ENCODE measurements around the gene GASK1A.

GASK1A gene

GRCh38 chr3:43093974-43094373 lies 114.9 kb downstream of the GASK1A start:
- DNase-seq: no peak

- no peak for DNase-seq
Measured at GRCh38 chr3:43094381-43094780, 115.3 kb downstream of the GASK1A start.

- no peak for DNase-seq
Measured at GRCh38 chr3:43094851-43095250, 115.7 kb downstream of the GASK1A start.

GRCh38 chr3:43095370-43095769 lies 116.3 kb downstream of the GASK1A start:
- no peak for DNase-seq

- no peak for DNase-seq
Measured at GRCh38 chr3:43096761-43097160, 117.7 kb downstream of the GASK1A start.

- no peak for DNase-seq
Measured at GRCh38 chr3:43097400-43098080, 118.4 kb downstream of the GASK1A start.

GRCh38 chr3:43098761-43099160 lies 119.7 kb downstream of the GASK1A start:
- no peak for DNase-seq

GRCh38 chr3:43102773-43103480 lies 123.8 kb downstream of the GASK1A start:
- no peak for DNase-seq

- no peak for DNase-seq
Measured at GRCh38 chr3:43104039-43104438, 124.9 kb downstream of the GASK1A start.

GRCh38 chr3:43104660-43105595 lies 125.8 kb downstream of the GASK1A start:
- DNase-seq: no peak

GRCh38 chr3:43105596-43106292 lies 126.6 kb downstream of the GASK1A start, which contains the start of gene POMGNT2:
Gene POMGNT2, minus strand, starts transcription at chr3:43106079. Its CDS starts 24,648 bp downstream, at chr3:43081431.
- DNase-seq: peak; percentile 91 to 92

- DNase-seq: no peak
Measured at GRCh38 chr3:43106293-43106628, 127.2 kb downstream of the GASK1A start.

Data from CD4-positive, alpha-beta T cell treated with Interleukin-1 beta for 1 hour (primary cell).